Caco-2 (cell line): Measurements from ENCODE around the gene ZNF79. TPM values are rescaled to one million over a fixed set of nuclear protein-coding genes. Genes with fewer than 3 reads are reported as not detected.

Experiments used
- BruUV-seq: library from RNA; stranded (reverse); fragments of 400-500 nt; replicated peaks from 2 replicates; lab custom pipeline; 2021; lab: Mats Ljungman, UMichigan
- CTCF ChIA-PET: fragments of 300-600 bp; sonication (Branson Sonifier 250); formaldehyde crosslinking; loops from one replicate; lab custom pipeline; 2022; ENCODE audit warnings: antibody characterized with exemption; lab: Charles Lee
- POLR2A ChIA-PET: fragments of 300-600 bp; sonication (Branson Sonifier 250); formaldehyde crosslinking; loops from one replicate; lab custom pipeline; 2022; ENCODE audit warnings: antibody characterized with exemption; lab: Charles Lee
- DNase-seq, 2 experiments: peaks; one replicate each; pipeline versions ENCODE4 v3.0.0 to v3.0.0-alpha.2; 2020 to 2022
- H3K27me3 ChIP-seq: replicated peaks from 2 replicates; pipeline ENCODE4 v1.6.0; 2011; ENCODE audit warnings: low read length; ENCODE audit not compliant: control insufficient read depth, insufficient read depth
- H3K36me3 ChIP-seq: 2 replicates; pipeline ENCODE4 v1.5.1; 2011; ENCODE audit warnings: low read length; ENCODE audit not compliant: control insufficient read depth, insufficient read depth
- H3K4me1 ChIP-seq: fragments of 250-450 bp; sonication (Bioruptor Pico); 2 replicates; pipeline ENCODE4 v1.5.1; 2020; ENCODE audit warnings: mild to moderate bottlenecking
- H3K4me3 ChIP-seq: 2 replicates; pipeline ENCODE4 v1.5.1; 2011; ENCODE audit warnings: low read depth, mild to moderate bottlenecking, control low read depth, low read length
- H3K9me3 ChIP-seq: fragments of 250-450 bp; sonication (Bioruptor Pico); 2 replicates; pipeline ENCODE4 v1.5.1; 2020; ENCODE audit warnings: mild to moderate bottlenecking, moderate library complexity
- H3K27ac Mint-ChIP-seq: one replicate; pipeline ENCODE4 v1.8.0; 2022; ENCODE audit warnings: mixed read lengths; ENCODE audit not compliant: unreplicated experiment
- H3K27me3 Mint-ChIP-seq: one replicate; pipeline ENCODE4 v1.8.0; 2022; ENCODE audit warnings: mixed read lengths; ENCODE audit not compliant: insufficient read depth, unreplicated experiment
- H3K36me3 Mint-ChIP-seq: one replicate; pipeline ENCODE4 v1.8.0; 2022; ENCODE audit warnings: mild to moderate bottlenecking, mixed read lengths; ENCODE audit not compliant: insufficient read depth, unreplicated experiment
- H3K4me1 Mint-ChIP-seq: one replicate; pipeline ENCODE4 v1.8.0; 2022; ENCODE audit warnings: low read depth, mixed read lengths; ENCODE audit not compliant: unreplicated experiment
- H3K4me3 Mint-ChIP-seq: one replicate; pipeline ENCODE4 v1.8.0; 2022; ENCODE audit warnings: mild to moderate bottlenecking, moderate library complexity, mixed read lengths; ENCODE audit not compliant: unreplicated experiment
- H3K9me3 Mint-ChIP-seq: one replicate; pipeline ENCODE4 v1.8.0; 2022; ENCODE audit warnings: mixed read lengths; ENCODE audit not compliant: unreplicated experiment
- intact Hi-C: fragments of 100-400 bp; cut with micrococcal nuclease; formaldehyde crosslinking; loops from one replicate; pipeline ENCODE4 v1.10.0; 2022; ENCODE audit not compliant: unreplicated experiment
- total RNA-seq: library from RNA; stranded (reverse); gene quantifications from 2 replicates; pipeline ENCODE4 v1.2.3, GENCODE V29; 2022
- TF ChIP-seq, protein P1 (sequence below), 2 experiments: fragments of 200-600 bp in 1 of 2; IDR thresholded peaks; 1 replicate in 1 of 2; 2 replicates in 1 of 2; pipeline versions ENCODE4 v1.5.1 to v1.8.0; 2011 to 2022; ENCODE audit warnings: antibody characterized with exemption in 1 of 2, control low read depth in 1 of 2, inconsistent platforms in 1 of 2, low read depth in 1 of 2, low read length in 1 of 2, mild to moderate bottlenecking in 1 of 2, moderate library complexity in 1 of 2; ENCODE audit not compliant: insufficient read depth in 1 of 2, severe bottlenecking in 1 of 2, unreplicated experiment in 1 of 2

The ZNF79 gene
- total RNA-seq, 1 experiment from 2014 or later: 9.2 TPM

DNA sequence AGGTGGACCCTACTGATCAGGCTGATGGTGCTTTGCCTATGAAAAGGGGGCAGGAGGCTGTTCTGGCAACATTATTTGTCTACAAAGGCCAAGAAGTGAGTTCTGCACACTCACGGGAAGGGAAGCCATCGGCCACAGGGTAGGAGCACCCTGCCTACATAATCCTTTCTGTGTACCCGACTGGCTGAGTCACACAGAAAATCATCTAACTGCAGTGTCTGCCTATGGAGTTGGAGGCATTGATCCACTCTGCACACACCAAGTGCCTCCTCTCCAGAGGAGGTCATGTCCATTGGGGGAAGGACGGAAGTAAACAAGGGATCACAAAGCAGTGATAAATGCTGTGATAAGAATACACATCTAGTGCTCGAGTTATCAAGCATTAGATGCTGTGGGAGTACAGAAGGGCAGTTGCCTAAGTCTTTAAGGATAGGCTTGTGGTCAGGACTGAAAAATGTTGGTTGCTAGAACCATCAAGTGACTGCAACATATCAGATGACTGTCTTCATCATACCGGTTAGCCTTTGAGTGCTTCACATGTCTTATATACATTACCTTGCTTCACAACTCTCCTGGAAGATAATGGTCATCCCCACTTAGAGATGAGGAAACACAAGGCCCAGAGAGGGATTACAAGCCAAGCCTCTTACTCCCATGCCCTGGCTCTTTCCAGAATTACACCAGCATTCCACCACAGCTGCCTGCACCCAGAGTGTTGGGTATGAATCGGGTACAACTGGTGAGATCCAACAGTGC is 28.5 kb upstream of the ZNF79 start:
- Histone ChIP-seq H3K4me1 (peaks cover 49% of the 10 kb centered on the region), H3K27me3 (no peaks in the 10 kb centered on the region), H3K36me3 (no peaks in the 10 kb centered on the region), H3K9me3 (no peaks in the 10 kb centered on the region), H3K4me3 (peak overlapping the region; percentile 58)
- Mint-ChIP-seq H3K9me3 (no peaks in the 10 kb centered on the region), H3K4me1 (peaks cover 31% of the 10 kb centered on the region), H3K36me3 (peaks cover 42% of the 10 kb centered on the region), H3K27ac (peak overlapping the region; percentile 93), H3K4me3 (peak overlapping the region; percentile 97), H3K27me3 (no peaks in the 10 kb centered on the region)
- TF ChIP-seq, protein P1, sequence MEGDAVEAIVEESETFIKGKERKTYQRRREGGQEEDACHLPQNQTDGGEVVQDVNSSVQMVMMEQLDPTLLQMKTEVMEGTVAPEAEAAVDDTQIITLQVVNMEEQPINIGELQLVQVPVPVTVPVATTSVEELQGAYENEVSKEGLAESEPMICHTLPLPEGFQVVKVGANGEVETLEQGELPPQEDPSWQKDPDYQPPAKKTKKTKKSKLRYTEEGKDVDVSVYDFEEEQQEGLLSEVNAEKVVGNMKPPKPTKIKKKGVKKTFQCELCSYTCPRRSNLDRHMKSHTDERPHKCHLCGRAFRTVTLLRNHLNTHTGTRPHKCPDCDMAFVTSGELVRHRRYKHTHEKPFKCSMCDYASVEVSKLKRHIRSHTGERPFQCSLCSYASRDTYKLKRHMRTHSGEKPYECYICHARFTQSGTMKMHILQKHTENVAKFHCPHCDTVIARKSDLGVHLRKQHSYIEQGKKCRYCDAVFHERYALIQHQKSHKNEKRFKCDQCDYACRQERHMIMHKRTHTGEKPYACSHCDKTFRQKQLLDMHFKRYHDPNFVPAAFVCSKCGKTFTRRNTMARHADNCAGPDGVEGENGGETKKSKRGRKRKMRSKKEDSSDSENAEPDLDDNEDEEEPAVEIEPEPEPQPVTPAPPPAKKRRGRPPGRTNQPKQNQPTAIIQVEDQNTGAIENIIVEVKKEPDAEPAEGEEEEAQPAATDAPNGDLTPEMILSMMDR (IDR thresholded peaks at IDR 0.05; ENCODE audit: insufficient read depth in 1 of 2, low read depth in 1 of 2, low read length in 1 of 2, severe bottlenecking in 1 of 2, unreplicated experiment in 1 of 2): no peak
- DNase-seq: peak in 1 of 2 experiments; percentile 65
- POLR2A ChIA-PET: interaction anchor here (1.4 to 2.2 kb wide), 5 partner anchors 7 to 171 kb away, joined by 13 to 51 read pairs (median 24); partner anchors contain the start of gene ZNF79
- no TSS peak for BruUV-seq
- CTCF ChIA-PET: interaction anchor here (0.8 to 3.4 kb wide), 6 partner anchors 22 to 340 kb away, joined by 3 to 54 read pairs (median 5); partner anchors contain the start of gene TOR2A
- intact Hi-C loops: loop anchor here (1.0 to 10.0 kb wide), 7 partner anchors 7 to 453 kb away; no protein-coding TSS in a partner anchor

DNA sequence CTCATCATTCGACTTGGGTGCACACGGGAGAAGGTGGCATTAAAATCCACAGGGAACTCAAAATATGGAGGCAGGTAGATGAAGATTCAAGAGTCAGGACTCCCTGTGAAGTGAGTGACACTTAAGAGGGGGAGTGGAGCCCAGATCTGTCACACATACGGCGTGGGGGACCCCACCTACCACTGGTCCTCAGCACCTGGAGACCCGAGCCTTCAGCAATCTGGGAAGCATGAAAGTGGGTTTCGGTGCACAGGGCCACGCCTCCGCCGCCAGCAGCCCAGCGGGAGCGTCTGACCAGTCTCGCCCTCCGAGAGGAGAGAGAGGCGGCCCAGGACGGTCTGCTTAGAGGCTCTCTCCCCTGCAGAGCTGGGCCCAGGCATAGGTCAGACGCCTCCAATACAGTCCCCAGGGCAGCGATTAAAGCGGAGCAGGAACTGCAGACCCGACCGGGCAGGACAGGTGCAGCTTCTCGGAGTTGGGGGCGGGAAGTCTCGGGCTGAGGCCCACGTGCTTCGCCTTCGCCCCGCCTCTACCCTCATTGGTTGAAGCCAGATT is 27.9 kb upstream of the ZNF79 start:
- DNase-seq: no peak
- Mint-ChIP-seq H3K27ac (peak overlapping the region; percentile 93), H3K27me3 (no peaks in the 10 kb centered on the region), H3K4me3 (peak overlapping the region; percentile 97), H3K9me3 (no peaks in the 10 kb centered on the region), H3K36me3 (peaks cover 45% of the 10 kb centered on the region), H3K4me1 (peaks cover 24% of the 10 kb centered on the region)
- ChIA-PET CTCF (interaction anchor here (0.8 to 3.4 kb wide), 17 partner anchors 8 to 457 kb away, joined by 3 to 54 read pairs (median 6); partner anchors contain the start of genes TOR2A and ZNF79), POLR2A (interaction anchor here (0.6 to 2.2 kb wide), 15 partner anchors 8 to 1434 kb away, joined by 3 to 51 read pairs (median 9); partner anchors contain the start of genes LRSAM1, RALGPS1, RPL12 and SPOUT1)
- H3K27me3 ChIP-seq: no peaks in the 10 kb centered on the region
- intact Hi-C loops: loop anchor here (1.0 to 10.0 kb wide), 7 partner anchors 8 to 454 kb away; no protein-coding TSS in a partner anchor
- H3K4me3 ChIP-seq: peak overlapping the region; percentile 58
- TF ChIP-seq, protein P1 (IDR thresholded peaks at IDR 0.05; ENCODE audit: insufficient read depth in 1 of 2, low read depth in 1 of 2, low read length in 1 of 2, severe bottlenecking in 1 of 2, unreplicated experiment in 1 of 2): no peak
- H3K4me1 ChIP-seq: peaks cover 45% of the 10 kb centered on the region
- no peaks in the 10 kb centered on the region for H3K9me3 ChIP-seq
- no peaks in the 10 kb centered on the region for H3K36me3 ChIP-seq
- BruUV-seq: TSS peak; percentile 88
